ENCODE measurements around the gene VPS51. TPM values are rescaled to one million over a fixed set of nuclear protein-coding genes. Genes with fewer than 3 reads are reported as not detected.
A peak's percentile ranks its signal among the peaks of the same experiment; 100 is the strongest.

Gene VPS51
- total and polyA plus RNA-seq, 2 of the 13 experiments (the other 11 are each of a cell fraction or from before 2014, with no cell fraction given): 76.3 to 90.6 TPM

DNA sequence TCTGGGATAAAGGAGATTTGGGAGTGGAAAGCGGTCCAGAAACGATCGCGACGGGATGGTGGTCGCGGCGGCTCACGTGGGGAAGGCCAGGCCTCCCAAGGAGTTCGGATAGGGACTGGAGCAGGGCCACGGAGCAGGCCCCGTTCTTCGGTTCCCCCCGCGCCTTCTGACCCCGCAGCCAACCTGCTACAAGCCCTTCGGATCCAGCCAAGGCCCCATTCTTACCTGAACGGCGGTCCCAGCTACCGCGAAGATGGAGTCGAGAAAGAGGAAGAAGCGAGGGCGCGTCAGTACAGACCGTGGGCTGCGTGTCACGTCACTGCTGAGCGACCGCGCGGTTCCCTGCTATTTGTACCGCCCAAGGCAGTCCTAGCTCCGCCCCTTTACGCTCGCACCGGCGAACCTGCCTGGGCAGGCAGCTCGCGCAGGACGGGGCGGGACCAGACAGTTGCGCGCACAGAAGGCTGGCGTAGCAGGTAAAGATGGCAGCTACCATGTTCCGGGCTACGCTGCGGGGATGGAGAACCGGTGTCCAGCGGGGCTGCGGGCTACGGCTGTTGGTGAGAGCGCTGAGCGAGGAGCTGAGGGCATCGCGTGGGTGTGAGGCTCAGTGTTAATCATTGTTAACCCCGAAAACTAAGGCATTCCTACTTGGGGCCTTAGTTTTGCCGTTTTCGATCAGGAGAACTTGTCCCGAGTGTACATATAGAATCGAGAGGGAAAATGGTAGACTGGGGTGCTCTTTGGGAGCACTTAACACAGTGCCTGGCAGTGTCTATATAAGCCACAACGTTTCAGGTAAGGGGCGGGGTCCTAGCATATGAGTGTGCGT, 26.1 kb downstream of the VPS51 start, which contains the start of the genes FAU and MRPL49 (continued):
- TF ChIP-seq, protein P1, sequence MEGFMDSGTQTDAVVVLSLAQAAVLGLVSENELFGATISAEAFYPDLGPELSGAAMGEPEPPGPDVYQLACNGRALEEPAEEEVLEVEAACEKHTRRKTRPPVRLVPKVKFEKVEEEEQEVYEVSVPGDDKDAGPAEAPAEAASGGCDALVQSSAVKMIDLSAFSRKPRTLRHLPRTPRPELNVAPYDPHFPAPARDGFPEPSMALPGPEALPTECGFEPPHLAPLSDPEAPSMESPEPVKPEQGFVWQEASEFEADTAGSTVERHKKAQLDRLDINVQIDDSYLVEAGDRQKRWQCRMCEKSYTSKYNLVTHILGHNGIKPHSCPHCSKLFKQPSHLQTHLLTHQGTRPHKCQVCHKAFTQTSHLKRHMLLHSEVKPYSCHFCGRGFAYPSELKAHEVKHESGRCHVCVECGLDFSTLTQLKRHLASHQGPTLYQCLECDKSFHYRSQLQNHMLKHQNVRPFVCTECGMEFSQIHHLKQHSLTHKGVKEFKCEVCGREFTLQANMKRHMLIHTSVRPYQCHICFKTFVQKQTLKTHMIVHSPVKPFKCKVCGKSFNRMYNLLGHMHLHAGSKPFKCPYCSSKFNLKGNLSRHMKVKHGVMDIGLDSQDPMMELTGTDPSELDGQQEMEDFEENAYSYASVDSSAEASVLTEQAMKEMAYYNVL (CRISPR knock-in tag; IDR thresholded peaks at IDR 0.05; ENCODE audit: borderline replicate concordance): 0 out of 2 replicates have a peak, but pooled peaks have one; percentile 59
- TF ChIP-seq SMAD3 (CRISPR knock-in tag; IDR thresholded peaks at IDR 0.05) (no peak; the same call in 1 of the 2 replicates), ISX (CRISPR knock-in tag; conservative IDR thresholded peaks at IDR 0.05) (no peak), MEIS1 (CRISPR knock-in tag; IDR thresholded peaks at IDR 0.05; ENCODE audit: borderline replicate concordance) (peak; percentile 76; the same call in 1 of the 2 replicates), ZNF563 (CRISPR knock-in tag; IDR thresholded peaks at IDR 0.05) (peak; percentile 52; the same call in 1 of the 2 replicates), TARDBP (CRISPR knock-in tag; IDR thresholded peaks at IDR 0.05) (peak; percentile 85; the same call in 1 of the 2 replicates), ATF7 (IDR thresholded peaks at IDR 0.05) (no peak), ATF7 (CRISPR knock-in tag; IDR thresholded peaks at IDR 0.05) (0 out of 2 replicates have a peak, but pooled peaks have one; percentile 20), ZNF788 (CRISPR knock-in tag; IDR thresholded peaks at IDR 0.05; ENCODE audit: borderline replicate concordance) (peak; percentile 91; the same call in 1 of the 2 replicates), NCOA5 (CRISPR knock-in tag; IDR thresholded peaks at IDR 0.05) (no peak), MEIS2 (CRISPR knock-in tag; IDR thresholded peaks at IDR 0.05) (no peak), ZNF878 (CRISPR knock-in tag; IDR thresholded peaks at IDR 0.05) (no peak), ATF7-NPFF (CRISPR knock-in tag; IDR thresholded peaks at IDR 0.05; ENCODE audit: low read depth) (no peak), ZNF577 (CRISPR knock-in tag; IDR thresholded peaks at IDR 0.05; ENCODE audit: borderline replicate concordance, low read depth) (no peak), TEAD2 (CRISPR knock-in tag; IDR thresholded peaks at IDR 0.05) (no peak), MAFK (conservative IDR thresholded peaks at IDR 0.05 in 1 of 2, IDR thresholded peaks at IDR 0.05 in 1 of 2; ENCODE audit: low read length in 2 of 2) (no peak), KDM5A (IDR thresholded peaks at IDR 0.05; ENCODE audit: borderline replicate concordance, low read length) (peak; percentile 81), SRSF1 (optimal IDR thresholded peaks at IDR 0.05; ENCODE audit: low read depth, low read length) (peak; percentile 64), SRSF9 (IDR thresholded peaks at IDR 0.05; ENCODE audit: borderline replicate concordance, insufficient read depth, low read depth, low read length, poor library complexity, severe bottlenecking) (no peak)
- TF ChIP-seq, protein P2, sequence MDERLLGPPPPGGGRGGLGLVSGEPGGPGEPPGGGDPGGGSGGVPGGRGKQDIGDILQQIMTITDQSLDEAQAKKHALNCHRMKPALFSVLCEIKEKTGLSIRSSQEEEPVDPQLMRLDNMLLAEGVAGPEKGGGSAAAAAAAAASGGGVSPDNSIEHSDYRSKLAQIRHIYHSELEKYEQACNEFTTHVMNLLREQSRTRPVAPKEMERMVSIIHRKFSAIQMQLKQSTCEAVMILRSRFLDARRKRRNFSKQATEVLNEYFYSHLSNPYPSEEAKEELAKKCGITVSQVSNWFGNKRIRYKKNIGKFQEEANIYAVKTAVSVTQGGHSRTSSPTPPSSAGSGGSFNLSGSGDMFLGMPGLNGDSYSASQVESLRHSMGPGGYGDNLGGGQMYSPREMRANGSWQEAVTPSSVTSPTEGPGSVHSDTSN (CRISPR knock-in tag; IDR thresholded peaks at IDR 0.05): 0 out of 2 replicates have a peak, but pooled peaks have one; percentile 42
- TF ChIP-seq, protein P3, sequence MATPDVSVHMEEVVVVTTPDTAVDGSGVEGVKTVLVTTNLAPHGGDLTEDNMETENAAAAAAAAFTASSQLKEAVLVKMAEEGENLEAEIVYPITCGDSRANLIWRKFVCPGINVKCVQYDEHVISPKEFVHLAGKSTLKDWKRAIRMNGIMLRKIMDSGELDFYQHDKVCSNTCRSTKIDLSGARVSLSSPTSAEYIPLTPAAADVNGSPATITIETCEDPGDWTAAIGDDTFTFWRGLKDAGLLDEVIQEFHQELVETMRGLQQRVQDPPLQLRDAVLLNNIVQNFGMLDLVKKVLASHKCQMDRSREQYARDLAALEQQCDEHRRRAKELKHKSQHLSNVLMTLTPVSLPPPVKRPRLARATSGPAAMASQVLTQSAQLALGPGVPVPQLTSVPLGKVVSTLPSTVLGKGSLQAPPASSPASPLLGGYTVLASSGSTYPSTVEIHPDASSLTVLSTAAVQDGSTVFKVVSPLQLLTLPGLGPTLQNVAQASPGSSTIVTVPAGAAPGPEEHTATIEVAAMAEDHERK (CRISPR knock-in tag; IDR thresholded peaks at IDR 0.05; ENCODE audit: low read depth): peak; percentile 94
- TF ChIP-seq, protein P4, sequence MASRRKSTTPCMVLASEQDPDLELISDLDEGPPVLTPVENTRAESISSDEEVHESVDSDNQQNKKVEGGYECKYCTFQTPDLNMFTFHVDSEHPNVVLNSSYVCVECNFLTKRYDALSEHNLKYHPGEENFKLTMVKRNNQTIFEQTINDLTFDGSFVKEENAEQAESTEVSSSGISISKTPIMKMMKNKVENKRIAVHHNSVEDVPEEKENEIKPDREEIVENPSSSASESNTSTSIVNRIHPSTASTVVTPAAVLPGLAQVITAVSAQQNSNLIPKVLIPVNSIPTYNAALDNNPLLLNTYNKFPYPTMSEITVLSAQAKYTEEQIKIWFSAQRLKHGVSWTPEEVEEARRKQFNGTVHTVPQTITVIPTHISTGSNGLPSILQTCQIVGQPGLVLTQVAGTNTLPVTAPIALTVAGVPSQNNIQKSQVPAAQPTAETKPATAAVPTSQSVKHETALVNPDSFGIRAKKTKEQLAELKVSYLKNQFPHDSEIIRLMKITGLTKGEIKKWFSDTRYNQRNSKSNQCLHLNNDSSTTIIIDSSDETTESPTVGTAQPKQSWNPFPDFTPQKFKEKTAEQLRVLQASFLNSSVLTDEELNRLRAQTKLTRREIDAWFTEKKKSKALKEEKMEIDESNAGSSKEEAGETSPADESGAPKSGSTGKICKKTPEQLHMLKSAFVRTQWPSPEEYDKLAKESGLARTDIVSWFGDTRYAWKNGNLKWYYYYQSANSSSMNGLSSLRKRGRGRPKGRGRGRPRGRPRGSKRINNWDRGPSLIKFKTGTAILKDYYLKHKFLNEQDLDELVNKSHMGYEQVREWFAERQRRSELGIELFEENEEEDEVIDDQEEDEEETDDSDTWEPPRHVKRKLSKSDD (CRISPR knock-in tag; IDR thresholded peaks at IDR 0.05; ENCODE audit: low read depth): peak; percentile 98
